Retina (tissue), 1 donor: Measurements from ENCODE around the gene OGT.
"Not testable (repeated sequence)": the region's sequence is repeated elsewhere in the genome, so short reads cannot be mapped to it uniquely, and the experiment has no call there.

Source experiments
- DNase-seq: peaks from one replicate; pipeline ENCODE4 v3.0.0-alpha.2; 2016

OGT gene

DNA sequence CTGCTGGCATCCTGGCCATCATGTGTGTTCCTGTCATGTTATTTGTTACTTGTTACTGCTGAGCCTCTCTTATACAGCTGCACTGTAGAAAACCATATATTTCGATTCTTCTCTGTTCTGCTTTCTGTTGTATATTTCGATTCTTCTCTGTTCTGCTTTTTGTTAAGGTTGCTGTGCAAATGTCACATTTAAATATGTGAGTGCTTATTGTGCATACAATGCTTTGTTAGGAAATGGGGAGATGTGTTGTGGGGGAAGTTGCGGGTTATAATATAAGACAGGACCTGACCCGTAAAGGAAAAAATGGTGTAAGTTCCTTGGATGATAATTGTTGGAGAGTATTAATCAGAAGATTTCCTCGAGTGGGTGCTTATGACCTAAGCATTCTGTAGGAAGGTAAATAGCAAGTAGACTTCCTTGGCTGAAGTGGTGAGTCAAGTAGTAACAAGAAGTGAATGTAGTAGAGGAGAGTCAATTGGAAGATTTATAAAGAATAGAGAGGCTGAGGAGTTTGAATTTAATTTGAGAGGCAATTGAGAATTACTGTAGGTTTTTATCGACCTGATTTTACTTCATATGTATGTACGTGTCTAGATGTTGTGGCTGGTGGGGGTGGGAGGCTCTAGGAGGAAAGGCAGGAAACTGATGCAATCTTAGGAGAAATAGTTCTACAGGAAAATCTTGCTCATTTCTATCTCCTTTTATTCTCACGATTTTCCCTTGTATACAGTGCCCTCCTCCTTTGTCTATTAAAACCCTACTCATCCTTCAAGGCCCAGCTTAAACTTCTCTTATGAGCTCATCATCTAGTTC, 8.5 kb downstream of the OGT start:
- DNase-seq: no peak

DNA sequence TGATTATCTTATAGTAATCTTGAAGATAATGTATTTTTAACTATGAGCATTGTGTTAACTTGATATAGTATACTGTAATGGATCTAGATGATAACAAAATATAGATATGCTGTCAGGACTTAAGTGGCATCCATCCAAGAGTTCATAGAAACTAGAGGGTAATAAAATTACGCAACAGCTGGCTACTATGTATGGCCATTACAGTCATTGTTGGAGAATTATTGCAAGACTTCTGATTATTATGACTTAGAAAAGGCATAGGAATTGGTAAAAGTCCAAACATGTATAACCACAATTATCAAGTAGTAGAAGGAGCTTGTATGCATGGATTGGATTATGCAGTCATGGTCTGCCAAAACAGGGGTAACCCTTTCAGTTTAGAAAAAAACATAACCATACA, 9.5 kb downstream of the OGT start:
- no peak for DNase-seq

DNA sequence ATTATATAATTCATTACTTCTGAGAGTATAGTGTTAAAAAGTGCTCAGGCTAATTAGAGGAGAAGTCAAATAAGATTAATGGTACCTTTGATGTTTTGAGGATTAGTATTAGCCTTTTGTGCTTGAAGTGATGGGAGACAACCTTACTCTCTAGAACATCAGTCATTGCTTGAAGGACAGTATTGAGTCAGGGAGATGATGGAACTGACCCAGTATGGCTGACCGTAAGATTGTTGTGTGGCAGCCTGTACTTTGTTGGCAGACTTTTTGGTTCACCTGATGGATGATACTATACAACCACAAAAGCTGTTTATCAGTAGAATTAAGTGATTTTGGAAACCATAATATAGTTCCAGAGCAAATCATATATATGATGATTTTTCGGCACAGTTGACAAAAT, 9.9 kb downstream of the OGT start:
- no peak for DNase-seq

DNA sequence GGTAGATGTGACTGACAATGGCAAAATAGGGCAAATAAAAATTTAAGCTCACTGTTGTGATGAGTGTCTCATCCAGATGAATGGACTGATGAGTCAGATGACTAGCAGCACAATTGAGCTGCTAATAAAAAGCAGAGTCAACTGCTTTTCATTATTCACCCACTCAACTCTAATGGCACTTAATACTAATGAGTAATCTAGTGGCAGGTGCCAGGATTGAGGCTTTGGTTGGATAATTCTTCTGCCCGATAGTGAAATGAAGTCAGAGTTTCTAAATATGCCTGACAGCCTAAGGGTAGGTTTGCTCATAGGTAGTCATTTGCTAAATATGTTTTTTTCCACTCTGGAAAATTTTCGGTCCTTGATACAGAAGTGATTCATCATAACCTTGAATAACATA, 10.4 kb downstream of the OGT start:
- no peak for DNase-seq

DNA sequence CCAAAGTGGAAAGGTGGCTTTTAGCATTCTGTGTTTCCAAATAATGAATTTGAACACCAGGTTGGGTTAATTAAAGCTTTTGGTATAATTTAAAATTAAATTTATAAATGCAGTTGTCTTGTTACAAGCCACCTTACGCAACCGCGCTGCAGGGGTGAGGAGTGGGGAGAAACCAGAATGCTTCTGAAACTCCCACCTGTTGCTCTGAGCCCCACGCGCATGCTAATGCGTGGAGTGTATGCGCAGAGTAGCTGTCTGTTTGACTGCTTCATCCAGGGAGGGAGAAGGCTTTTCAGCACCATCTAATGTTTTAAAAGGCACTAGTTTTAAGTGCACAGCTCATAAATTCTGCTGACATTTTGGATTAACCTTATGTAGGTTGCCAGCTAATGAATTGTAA, 12.5 kb downstream of the OGT start:
- no peak for DNase-seq

DNA sequence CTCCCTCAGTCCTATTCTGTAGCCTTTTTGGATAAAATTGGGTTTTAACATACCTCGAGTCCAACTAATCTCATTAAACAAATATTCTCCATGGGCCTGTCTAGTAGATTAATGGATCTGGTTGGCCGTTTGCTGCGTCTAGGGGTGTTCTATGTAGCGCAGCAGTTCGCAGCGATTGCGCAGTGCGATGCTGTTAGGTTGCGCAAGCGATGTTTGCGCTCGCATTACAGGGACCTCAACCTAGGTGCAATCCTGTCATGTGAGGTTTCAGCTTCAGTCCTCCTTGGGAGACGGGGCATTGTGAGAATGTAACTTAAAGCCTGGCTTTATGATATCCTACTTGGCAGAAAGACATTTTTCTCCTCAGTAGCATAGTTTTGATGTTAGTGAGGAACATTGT, 14.0 kb downstream of the OGT start:
- no peak for DNase-seq

DNA sequence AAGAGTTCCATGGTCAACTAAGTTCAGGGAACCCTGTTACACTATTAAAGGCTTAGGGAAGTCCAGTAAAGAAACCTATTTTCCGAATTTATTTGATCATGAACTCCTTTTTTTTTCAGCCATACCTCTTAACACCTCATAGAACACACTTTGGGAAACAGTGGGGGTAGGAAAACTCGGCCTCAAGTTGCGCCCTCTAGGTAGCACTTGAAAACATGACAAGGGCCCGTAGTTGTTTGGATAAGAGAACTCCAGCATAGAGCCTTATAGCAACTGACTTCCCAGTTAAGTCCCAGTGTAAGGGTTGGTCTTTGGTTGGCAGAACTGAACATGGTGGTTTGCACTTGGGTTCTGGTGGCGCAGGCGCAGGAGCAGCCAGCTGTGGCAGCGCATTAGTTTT, 14.4 kb downstream of the OGT start:
- no peak for DNase-seq

DNA sequence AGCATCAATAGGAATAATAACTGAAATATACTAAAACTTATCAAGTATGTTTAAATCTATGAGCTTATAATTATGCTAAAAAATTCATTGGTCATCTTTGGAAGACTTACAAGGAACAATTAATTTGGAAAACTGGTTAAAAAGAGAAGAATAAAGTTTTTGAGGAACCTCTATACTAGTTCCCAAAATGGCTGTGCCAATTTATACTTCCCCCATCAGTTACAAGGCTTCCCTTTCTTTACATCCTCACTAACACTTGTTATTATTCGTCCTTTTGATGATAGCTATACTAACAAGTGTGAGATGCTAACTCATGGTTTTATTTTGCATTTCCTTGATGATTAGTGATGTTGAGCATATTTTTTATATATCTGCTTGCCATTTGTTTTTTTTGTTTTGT, 17.1 kb downstream of the OGT start:
- DNase-seq: no peak

DNA sequence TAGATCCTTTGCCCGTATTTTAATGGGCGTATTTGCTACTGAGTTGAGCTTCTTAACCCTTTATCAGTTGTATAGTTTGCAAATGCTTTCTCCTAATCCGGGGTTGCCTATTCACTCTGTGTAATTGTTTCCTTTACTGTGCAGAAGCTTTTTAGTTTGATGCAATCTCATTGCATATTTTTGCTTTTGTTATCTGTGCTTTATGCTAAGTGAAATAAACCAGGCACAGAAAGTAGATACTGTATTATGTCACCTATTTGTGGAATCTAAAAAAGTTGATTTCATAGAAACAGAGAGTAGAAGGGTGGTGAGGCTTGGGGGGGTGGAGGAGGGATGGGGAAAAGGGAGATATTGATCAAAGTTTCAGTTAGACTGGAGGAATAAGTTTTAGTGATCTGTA, 17.7 kb downstream of the OGT start:
- no peak for DNase-seq

DNA sequence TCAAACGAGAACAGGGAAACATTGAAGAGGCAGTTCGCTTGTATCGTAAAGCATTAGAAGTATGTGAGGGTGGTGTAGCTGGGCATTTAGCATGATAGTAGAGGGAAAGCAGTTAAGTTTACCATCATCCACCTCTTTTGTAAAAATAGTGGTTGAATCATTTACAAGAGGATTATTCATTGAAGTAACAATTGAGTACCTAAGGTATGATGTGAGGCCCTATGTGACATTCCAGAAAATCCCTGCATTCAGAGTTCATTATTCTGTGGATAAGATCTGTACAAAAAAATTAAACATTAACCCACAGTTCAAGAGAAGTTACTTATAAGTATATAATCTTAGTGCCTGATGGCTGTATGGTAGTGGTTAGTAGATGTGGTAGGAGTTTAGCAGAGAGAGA, 23.1 kb downstream of the OGT start:
- no peak for DNase-seq

DNA sequence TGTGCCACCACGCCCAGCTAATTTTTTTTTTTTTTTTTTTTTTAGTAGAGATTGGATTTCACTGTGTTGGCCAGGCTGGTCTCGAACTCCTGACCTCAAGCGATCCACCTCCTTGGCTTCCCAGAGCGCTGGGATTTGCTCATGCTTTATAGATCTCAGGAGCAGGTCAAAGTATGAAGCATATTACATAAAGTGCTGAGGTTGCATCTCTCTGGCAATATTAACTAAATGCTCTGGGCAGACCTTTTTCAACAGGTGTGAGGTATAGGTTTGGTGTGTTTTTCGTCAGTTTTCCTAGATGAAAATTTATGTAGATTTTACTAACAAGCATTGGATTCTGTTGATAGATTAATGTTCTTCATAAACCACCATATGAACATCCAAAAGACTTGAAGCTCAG, 26.0 kb downstream of the OGT start:
- DNase-seq: no peak

DNA sequence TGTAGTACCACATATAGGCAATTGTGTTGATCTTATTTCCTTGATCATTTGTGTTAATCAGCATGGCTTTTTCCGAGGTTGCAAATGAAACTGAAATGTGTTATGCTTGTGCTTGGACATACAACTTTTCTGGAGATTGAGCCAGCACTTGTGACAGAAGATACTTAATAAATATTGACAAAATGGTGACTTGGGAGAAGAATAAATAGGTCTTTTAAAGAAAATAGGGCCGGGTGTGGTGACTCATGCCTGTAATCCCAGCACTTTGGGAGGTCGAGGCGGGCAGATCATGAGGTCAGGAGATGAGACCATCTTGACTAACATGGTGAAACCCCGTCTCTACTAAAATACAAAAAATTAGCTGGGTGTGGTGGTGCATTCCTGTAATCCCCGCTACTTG, 26.9 kb downstream of the OGT start:
- not testable (repeated sequence) for DNase-seq

DNA sequence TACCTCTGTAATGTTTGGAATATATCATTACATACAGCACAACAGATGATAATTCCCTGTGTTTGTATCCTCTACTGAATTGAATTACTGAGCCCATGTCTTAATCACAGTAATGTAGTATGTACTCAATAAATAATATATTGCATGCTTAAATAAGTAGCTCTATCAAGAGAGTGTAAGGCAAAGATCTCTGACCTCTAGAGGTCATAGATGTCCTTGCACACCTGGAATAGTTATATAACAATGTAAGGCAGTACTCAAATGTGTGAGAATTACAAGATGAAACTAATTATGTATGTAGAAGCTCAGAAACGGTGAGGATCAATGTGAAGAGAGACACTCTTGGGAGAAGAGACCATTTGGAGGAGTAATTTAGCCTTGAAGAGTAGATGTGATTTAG, 31.0 kb downstream of the OGT start:
- no peak for DNase-seq

DNA sequence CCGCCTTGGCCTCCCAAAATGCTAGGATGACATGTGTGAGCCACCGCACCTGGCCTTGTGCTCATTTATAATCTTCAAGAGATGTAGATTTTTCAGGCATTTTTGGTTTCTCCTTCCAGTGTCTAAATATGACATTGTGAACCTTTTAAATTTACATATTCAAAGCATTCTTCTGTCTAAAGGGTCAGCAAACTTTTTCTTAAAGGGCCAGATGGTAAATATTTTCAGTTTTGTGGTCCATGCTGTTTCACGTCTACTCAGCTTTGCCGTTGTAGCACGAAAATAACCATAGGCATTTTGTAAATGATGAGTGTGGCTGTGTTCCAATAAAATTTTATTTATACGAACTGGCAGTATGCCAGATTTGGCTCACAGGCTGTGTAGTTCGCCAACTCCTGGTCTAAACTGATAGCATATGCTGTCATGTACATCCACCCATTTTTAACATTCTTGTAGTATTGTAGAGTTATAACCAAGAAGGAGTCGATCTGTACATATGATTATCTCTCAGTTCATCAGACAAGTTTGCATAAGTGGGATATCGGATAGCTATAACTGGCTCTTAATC, 32.7 kb downstream of the OGT start:
- DNase-seq: no peak

DNA sequence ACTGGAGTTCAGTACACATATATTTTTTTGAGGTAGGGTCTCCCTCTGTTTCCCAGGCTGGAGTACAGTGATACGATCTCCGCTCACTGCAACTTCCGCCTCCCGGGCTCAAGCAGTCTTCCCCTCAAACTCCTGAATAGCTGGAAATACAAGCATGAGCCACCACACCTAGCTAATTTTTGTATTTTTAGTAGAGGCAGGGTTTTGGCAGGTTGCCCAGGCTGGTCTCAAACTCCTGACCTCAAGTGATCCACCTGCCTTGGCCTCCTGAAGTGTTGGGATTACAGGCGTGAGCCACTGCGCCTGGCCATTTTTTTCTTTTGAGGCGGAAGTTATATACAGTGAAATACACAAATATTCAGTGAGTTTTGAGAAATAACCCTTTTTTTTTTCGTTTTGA, 38.5 kb downstream of the OGT start:
- not testable (repeated sequence) for DNase-seq

DNA sequence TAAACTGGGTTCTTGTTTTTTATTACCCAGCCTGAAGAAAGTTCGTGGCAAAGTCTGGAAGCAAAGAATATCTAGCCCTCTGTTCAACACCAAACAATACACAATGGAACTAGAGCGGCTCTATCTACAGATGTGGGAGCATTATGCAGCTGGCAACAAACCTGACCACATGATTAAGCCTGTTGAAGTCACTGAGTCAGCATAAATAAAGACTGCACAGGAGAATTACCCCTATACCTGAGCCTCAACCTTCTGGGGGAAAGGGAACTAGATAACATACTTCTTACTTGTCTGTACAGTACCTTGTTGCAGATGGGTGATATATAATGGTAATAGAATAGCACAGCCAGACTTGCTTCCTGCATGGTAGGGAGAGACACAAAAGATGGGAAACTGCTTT, 40.7 kb downstream of the OGT start:
- DNase-seq: no peak

DNA sequence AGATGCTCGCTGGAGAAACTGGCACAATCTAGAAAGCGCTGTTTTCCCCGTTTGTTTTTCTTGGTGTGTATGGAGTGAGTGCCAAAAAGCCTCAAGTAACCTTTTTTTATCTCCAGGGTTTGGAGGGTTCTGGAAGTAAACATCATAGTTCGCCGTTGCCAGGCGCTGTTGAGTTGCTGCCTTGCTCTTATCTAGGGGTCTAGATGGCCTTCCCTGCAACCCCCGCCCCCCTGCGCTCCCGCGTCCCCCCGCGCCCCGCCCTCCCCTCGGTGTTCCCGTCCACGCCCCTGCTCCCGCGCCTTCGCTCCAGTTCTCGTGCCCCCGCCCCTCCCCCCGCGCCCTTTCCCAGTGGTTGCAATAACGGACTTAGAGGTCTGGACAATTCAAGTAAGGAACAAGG, 44.8 kb downstream of the OGT start:
- DNase-seq: no peak

DNA sequence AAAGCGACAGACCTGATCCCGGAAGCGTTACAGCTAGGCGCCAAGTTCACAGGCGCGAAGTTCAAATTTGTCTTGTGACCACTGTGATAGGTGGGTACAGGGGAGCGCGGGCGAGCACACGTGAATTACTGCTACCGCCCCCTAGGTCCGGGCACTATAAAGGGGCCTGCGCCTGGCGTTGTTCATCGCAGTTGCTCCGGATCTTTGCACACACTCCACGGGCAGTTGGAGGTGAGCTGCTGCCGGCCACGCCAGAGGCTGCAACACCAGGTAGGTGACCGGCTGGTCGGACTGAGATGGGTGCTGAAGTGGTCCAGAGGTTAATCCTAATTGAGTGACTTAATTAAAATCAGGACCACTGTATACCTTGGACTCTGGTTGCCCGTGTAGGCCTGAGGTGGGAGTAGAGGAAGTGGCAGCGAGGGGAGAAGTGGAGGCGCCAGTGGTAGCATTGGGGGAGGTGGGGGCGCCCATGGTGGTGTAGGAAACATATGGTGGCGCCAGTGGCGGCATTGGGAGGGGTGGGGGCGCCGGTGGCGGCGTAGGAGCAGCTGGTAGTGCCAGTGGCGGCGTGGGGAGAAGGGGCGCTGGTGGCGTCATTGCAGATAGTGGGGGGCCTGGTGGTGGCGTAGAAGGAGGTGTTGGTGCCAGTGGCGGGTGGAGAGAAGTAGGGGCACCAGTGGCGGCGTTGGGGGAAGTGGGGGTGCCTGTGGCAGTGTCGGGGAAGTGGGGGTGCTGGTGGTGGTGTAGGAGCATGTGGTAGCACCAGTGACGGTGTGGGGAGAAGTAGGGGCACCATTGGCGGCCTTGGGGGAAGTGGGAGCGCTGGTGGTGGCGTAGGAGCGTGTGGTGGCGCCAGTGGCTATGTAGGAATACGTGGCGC, 45.6 kb downstream of the OGT start, which contains the start of gene GCNA:
TSS of gene GCNA (plus strand) at position 185 of the 883 bp plus-strand sequence. CDS start 2,385 bp downstream, outside the sequence.
- DNase-seq: no peak

DNA sequence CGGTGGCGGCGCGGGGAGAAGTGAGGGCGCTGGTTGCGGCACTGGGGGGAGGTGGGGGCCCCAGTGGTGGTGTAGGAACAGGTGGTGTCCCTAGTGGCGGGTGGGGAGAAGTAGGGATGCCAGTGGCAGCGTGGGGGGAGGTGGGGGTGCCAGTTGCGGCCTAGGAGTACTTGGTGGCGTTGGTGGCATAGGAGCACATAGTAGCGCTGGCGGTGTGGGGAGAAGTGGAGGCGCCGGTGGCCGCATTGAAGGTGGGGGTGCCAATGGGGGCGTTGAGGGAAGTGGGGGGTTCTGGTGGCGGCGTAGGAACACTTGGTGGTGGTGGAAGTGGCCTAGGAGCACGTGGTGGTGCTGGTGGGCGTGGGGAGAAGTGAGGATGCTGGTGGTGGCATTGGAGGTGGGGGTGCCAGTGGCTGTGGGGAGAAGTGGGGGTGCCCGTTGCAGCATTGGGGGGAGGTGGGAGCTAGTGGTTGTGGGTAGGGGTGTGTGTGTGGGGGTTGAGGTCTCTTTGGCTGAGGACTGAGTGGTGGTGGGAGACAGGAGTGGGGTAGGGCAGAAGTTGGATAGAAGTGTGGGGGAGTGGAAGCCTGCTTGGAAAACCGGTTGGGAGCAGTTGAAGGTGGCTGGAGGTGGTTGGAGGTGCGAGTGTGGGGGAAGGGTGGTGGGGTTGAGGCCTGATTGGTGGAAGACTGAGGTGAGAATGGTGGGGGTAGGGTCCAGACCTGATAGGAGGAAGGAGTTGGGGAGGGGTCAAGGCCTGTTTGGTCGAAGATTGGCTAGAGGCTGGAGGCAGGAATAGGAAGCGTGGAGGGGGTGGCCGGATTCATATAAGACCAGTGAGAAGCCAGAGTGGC, 46.5 kb downstream of the OGT start:
- DNase-seq: no peak

DNA sequence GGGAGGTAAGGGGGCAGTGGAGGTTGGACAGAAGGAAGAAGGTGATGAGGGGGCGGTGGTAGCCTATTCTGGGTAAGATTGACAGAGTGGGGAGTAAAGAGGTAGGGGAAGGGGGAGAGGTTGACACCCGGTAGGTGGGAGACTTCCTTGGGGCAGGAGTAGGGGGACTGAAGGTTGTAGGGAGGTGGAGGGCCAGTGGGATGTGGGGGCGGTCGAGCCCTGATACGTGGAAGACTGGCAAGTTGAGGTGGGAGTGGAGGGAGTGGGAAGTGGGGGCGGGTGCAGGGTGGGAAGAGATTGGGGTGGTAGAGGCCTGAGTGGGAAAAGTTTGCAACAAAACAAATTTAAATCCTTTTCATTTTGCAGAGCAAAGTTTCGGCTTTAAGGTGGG, 47.1 kb downstream of the OGT start:
- DNase-seq: no peak

DNA sequence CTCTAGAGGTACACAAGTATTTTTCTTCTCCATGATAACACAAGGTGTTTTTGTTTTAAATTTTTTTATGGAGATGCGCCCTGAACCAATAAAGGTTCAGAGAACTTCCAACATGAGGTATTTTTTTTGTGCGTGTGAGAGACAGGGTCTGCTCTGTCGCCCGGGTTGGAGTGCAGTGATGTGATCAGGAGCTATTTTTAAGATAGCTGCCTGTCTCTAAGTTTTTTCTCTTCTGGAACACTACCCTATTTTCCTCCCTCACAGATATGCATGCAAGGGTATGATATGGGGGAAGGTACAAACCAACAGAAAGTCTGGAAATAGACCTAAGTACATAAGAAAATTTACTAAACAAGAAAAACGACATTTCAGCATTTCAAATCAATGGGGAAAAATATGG, 48.3 kb downstream of the OGT start:
- DNase-seq: no peak

DNA sequence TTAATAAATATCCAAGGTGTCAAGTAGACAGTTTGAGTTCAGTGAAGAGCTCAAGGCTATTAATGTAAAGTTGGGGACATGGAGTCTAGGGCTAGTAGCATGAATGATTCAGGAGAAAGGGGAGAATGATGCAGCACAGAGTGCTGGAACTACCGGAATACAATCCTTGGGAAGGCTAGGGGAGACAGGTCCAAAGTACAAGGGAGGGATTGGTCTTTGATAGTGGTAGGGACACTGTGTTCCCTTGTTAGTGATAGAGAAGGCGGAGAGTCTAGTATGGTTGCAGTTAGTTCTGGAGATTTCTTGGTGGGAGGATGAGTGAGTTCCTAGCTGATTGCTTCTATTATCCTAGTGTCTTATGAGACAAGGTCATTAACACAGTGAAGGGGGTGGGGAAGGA, 54.0 kb downstream of the OGT start:
- no peak for DNase-seq

DNA sequence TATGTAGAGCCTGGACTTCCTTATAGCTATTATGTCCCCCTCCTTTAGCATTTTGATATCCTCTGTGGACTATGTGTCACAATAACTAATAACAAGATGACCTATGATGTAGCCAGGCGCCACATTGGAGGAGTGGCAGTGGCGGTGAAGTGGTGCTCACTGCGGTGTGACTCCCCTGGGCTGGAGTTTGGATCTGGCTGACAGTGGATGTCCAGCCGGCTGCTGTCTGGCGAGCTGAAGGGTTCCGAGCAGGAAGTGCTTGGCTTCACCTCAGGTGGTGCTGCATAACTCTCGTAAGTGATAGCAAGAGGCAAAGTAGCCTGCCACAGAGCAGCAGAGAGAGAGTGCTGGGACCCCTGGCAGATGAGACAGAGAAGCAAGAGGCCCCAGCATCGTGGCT, 60.3 kb downstream of the OGT start:
- DNase-seq: not testable (repeated sequence)
